ENCODE measurements around the gene GPR152.

GRCh38 chr11:67491276-67492068 lies 38.9 kb upstream of the GPR152 start:
- no peak for TF ChIP-seq CTCF (IDR thresholded peaks at IDR 0.05)
- TF ChIP-seq POLR2A (IDR thresholded peaks at IDR 0.05): no peak
